Choroid plexus epithelial cell (primary cell): ENCODE measurements around the gene TEX12.
"Not testable (repeated sequence)": the region's sequence is repeated elsewhere in the genome, so short reads cannot be mapped to it uniquely, and the experiment has no call there.

ENCODE experiments used
- DNase-seq: peaks from one replicate; pipeline ENCODE4 v3.0.0-alpha.2; 2010; ENCODE audit warnings: low read depth
- H3K4me3 ChIP-seq: 2 replicates; pipeline ENCODE4 v1.5.1; 2011; ENCODE audit warnings: low read depth, mild to moderate bottlenecking, control low read depth, low read length, moderate library complexity
- CTCF ChIP-seq: conservative IDR thresholded peaks from 2 replicates; pipeline ENCODE4 v1.5.1; 2011; ENCODE audit warnings: low read depth, mild to moderate bottlenecking, control low read depth, inconsistent platforms, low read length, moderate library complexity

TEX12 gene

GRCh38 chr11:112186304-112186703 is 19.1 kb downstream of the TEX12 start:
- TF ChIP-seq CTCF, result no peak
- H3K4me3 ChIP-seq, result no peak overlapping the region
- no peak for DNase-seq

GRCh38 chr11:112195113-112195512 is 27.9 kb downstream of the TEX12 start:
- not testable (repeated sequence) for DNase-seq, H3K4me3 ChIP-seq

- DNase-seq, result peak; percentile 50
- TF ChIP-seq CTCF, result no peak
- no peak overlapping the region for H3K4me3 ChIP-seq
These were observed 28.8 kb downstream of the TEX12 start for GRCh38 chr11:112195951-112196351.

GRCh38 chr11:112196519-112197087 is 29.4 kb downstream of the TEX12 start:
- no peak overlapping the region for H3K4me3 ChIP-seq
- DNase-seq, result no peak
- no peak for TF ChIP-seq CTCF

GRCh38 chr11:112199101-112199500 is 31.9 kb downstream of the TEX12 start:
- DNase-seq, H3K4me3 ChIP-seq: not testable (repeated sequence)

GRCh38 chr11:112200252-112200651 is 33.1 kb downstream of the TEX12 start:
- no peak for DNase-seq
- no peak for TF ChIP-seq CTCF
- no peak overlapping the region for H3K4me3 ChIP-seq

- H3K4me3 ChIP-seq, result no peak overlapping the region
- TF ChIP-seq CTCF, result no peak
- DNase-seq, result no peak
These were observed 38.9 kb downstream of the TEX12 start for GRCh38 chr11:112206071-112206470.

- H3K4me3 ChIP-seq, result no peak overlapping the region
- TF ChIP-seq CTCF, result no peak
- no peak for DNase-seq
These were observed 43.7 kb downstream of the TEX12 start for GRCh38 chr11:112210890-112211289.
